ENCODE results near the gene PIR. TPM values are rescaled to one million over a fixed set of nuclear protein-coding genes. Genes with fewer than 3 reads are reported as not detected.

Gene PIR
- total RNA-seq, 1 donor from 2014 or later: 53.4 TPM

DNA sequence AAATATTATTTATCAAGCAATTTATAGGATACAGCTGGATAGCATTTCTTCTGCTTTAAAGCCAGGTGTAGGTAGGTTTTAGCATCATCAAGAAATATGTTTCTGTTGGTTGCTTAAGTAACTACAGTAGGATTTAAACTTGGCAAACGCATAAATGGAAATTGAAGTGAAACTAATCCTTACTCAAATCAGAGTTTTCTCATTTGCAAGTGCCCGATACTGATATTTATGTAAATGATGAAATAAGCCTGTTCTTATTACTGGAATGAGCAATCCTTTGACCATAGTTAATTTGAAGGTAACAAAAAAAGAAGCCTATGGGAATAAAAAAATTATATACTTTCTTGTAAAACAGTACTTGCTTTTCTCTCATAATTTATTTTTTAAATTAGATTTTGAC is 134.6 kb downstream of the PIR start:
- peaks cover 6% of the 10 kb centered on the region for H3K36me3 Mint-ChIP-seq (ENCODE audit: low read depth)
- H3K9me3 Mint-ChIP-seq: no peaks in the 10 kb centered on the region
- no peak for DNase-seq (ENCODE audit: low read depth, low spot score)
- H3K27me3 Mint-ChIP-seq (ENCODE audit: low read depth): no peaks in the 10 kb centered on the region
- no peak overlapping the region for H3K27ac Mint-ChIP-seq (ENCODE audit: unreplicated experiment)
- H3K4me1 Mint-ChIP-seq: no peaks in the 10 kb centered on the region
- TF ChIP-seq, protein P1, sequence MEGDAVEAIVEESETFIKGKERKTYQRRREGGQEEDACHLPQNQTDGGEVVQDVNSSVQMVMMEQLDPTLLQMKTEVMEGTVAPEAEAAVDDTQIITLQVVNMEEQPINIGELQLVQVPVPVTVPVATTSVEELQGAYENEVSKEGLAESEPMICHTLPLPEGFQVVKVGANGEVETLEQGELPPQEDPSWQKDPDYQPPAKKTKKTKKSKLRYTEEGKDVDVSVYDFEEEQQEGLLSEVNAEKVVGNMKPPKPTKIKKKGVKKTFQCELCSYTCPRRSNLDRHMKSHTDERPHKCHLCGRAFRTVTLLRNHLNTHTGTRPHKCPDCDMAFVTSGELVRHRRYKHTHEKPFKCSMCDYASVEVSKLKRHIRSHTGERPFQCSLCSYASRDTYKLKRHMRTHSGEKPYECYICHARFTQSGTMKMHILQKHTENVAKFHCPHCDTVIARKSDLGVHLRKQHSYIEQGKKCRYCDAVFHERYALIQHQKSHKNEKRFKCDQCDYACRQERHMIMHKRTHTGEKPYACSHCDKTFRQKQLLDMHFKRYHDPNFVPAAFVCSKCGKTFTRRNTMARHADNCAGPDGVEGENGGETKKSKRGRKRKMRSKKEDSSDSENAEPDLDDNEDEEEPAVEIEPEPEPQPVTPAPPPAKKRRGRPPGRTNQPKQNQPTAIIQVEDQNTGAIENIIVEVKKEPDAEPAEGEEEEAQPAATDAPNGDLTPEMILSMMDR (conservative IDR thresholded peaks at IDR 0.05): no peak
- no peak overlapping the region for H3K4me3 Mint-ChIP-seq

DNA sequence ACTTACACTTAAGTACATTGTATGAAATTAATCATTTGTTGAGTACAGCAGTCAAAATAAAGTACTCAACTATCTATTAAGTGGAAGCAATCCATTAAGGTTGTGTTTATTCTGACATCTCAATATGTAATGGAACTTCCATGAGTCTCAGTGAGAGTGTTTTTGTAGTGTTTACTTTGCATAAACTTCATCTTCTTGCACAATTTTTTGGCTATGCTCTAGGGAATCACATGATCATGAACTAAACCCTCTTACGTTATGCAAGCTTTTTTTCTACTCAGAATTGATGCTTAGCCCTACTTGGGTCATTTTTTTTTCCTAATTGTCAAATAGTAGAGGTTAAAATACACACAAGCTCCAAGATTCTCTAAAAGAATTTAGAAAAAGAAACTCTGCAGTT is 136.7 kb downstream of the PIR start:
- TF ChIP-seq, protein P1 (conservative IDR thresholded peaks at IDR 0.05): no peak
- H3K27ac Mint-ChIP-seq (ENCODE audit: unreplicated experiment): no peak overlapping the region
- no peaks in the 10 kb centered on the region for H3K9me3 Mint-ChIP-seq
- peaks cover 6% of the 10 kb centered on the region for H3K36me3 Mint-ChIP-seq (ENCODE audit: low read depth)
- no peak for DNase-seq (ENCODE audit: low read depth, low spot score)
- no peaks in the 10 kb centered on the region for H3K27me3 Mint-ChIP-seq (ENCODE audit: low read depth)
- no peaks in the 10 kb centered on the region for H3K4me1 Mint-ChIP-seq
- no peak overlapping the region for H3K4me3 Mint-ChIP-seq

DNA sequence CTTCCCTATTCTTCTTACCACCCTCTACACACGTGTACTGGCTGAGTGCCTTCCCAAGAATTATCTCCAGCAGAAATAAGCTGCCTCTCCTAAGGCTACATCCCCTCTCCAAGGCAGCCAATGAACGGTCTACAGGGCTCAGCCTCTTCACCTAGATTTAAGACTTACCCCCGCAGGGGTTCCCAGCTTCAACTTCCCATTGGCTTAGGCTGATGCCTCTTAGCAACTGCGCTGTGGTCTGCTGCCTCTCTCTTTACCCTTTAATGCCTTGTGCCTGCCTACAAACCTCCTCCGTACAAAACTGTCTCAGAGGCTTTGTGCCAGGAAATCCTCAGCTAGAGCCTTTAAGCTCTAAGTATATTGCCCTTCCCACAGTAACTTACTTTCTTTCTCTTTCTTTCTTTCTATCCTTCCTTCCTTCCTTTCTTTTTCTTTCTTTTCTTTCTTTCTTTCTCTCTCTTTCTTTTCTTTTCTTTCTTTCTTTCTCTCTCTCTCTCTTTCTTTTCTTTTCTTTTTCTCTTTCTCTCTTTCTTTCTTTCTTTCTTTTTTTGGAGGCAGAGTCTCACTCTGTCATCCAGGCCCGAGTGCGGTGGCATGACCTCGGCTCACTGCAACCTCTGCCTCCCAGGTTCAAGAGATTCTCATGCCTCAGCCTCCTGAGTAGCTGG is 142.7 kb downstream of the PIR start:
- no peak overlapping the region for H3K4me3 Mint-ChIP-seq

DNA sequence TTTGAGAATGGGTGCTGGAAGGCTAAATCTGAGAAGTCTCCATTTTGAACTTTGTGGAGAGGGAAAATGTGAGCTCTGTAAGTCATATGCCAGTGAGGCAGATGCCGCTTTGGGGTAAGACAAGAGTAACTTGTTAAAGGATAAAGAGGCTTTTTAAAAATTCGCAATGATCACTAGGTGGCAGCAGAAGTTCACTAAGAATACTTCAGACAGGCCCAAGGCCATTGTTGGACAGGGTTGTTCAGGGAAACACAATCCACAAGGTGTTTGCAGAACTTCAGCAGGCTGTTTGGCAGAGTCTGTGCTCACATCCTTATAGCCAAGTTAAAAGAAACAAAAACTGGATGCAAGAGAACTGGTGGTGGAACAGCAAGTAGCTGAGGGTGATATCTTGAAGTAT is 144.1 kb downstream of the PIR start:
- Mint-ChIP-seq H3K9me3 (no peaks in the 10 kb centered on the region), H3K27me3 (ENCODE audit: low read depth) (no peaks in the 10 kb centered on the region), H3K4me1 (peaks cover 8% of the 10 kb centered on the region), H3K36me3 (ENCODE audit: low read depth) (no peaks in the 10 kb centered on the region), H3K4me3 (no peak overlapping the region), H3K27ac (ENCODE audit: unreplicated experiment) (no peak overlapping the region)
- DNase-seq (ENCODE audit: low read depth, low spot score): peak; percentile 48
- TF ChIP-seq, protein P1 (conservative IDR thresholded peaks at IDR 0.05): peak; percentile 78

More for the DNA sequence above, 142.7 kb downstream of the PIR start:
- no peaks in the 10 kb centered on the region for H3K27me3 Mint-ChIP-seq (ENCODE audit: low read depth)
- no peaks in the 10 kb centered on the region for H3K36me3 Mint-ChIP-seq (ENCODE audit: low read depth)
- H3K27ac Mint-ChIP-seq (ENCODE audit: unreplicated experiment): peak overlapping the region; percentile 86
- peaks cover 5% of the 10 kb centered on the region for H3K4me1 Mint-ChIP-seq
- TF ChIP-seq, protein P1 (conservative IDR thresholded peaks at IDR 0.05): no peak
- H3K9me3 Mint-ChIP-seq: no peaks in the 10 kb centered on the region
- DNase-seq (ENCODE audit: low read depth, low spot score): no peak

DNA sequence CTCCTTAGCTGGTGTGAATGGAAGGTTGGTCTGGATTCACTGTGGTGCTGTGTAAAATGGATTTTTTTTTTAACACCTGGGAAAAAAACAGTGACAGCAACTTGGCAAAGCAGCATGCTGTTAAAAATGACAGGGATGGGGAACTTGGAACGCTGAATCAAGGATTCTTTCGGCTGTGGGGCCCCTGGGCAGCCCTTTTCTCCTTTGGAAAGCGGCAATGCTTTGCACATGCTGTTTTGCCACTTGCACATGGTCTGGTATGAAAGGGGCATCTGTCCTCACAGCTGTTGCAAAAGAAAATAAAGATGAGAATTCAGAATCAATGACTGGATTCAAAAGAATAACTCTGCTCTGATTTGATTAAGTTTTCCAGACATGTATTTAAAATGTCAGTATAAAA is 147.2 kb downstream of the PIR start:
- Mint-ChIP-seq H3K4me1 (peaks cover 18% of the 10 kb centered on the region), H3K4me3 (no peak overlapping the region), H3K27ac (ENCODE audit: unreplicated experiment) (no peak overlapping the region), H3K27me3 (ENCODE audit: low read depth) (no peaks in the 10 kb centered on the region), H3K36me3 (ENCODE audit: low read depth) (no peaks in the 10 kb centered on the region), H3K9me3 (no peaks in the 10 kb centered on the region)
- TF ChIP-seq, protein P1 (conservative IDR thresholded peaks at IDR 0.05): no peak
- DNase-seq (ENCODE audit: low read depth, low spot score): no peak

Data from neural crest cell (in vitro differentiated cells).